ENCODE measurements around the gene HSPB3. TPM values are rescaled to one million over a fixed set of nuclear protein-coding genes. Genes with fewer than 3 reads are reported as not detected.
"Not testable (repeated sequence)": the region's sequence is repeated elsewhere in the genome, so short reads cannot be mapped to it uniquely, and the experiment has no call there.

Gene HSPB3, protein sequence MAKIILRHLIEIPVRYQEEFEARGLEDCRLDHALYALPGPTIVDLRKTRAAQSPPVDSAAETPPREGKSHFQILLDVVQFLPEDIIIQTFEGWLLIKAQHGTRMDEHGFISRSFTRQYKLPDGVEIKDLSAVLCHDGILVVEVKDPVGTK
- 0.51 and 0.86 TPM in 2 replicates for total RNA-seq (2014; rRNA removed; shearing (Covaris generic))

DNA sequence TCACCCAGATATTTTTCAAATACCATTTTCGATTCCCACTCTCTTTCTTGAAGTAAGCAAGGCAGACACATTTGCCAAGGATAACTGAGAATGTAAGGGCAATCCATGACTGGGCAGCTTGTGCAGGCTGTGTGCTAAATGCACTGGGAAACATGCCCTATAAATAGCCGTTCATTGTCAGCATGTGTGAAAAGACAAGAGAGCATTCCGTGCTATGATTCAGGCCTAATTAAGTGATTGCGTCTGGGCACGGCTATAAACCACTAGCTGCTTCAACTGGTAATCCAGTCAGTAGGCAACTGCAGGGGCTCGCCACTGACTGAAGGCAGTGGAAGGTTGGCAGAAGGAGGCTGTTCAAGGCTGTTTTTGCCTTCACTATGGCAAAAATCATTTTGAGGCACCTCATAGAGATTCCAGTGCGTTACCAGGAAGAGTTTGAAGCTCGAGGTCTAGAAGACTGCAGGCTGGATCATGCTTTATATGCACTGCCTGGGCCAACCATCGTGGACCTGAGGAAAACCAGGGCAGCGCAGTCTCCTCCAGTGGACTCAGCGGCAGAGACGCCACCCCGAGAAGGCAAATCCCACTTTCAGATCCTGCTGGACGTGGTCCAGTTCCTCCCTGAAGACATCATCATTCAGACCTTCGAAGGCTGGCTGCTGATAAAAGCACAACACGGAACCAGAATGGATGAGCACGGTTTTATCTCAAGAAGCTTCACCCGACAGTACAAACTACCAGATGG lies at the start of gene HSPB3:
HSPB3 (plus strand) TSS at position 287 of the 745 bp plus-strand sequence; CDS start at position 378, 91 bp downstream.
- no peaks in the 10 kb centered on the region for H3K9me3 ChIP-seq (replicated peaks)
- no peaks in the 10 kb centered on the region for H3K36me3 ChIP-seq
- H3K4me3 ChIP-seq, result no peak within 1 kb of the TSS
- peak; percentile 48 to 53 for DNase-seq
- peak within 1 kb of the TSS; percentile 11 for H3K27ac ChIP-seq
- H3K4me1 ChIP-seq, result peaks cover 37% of the 10 kb centered on the region
- H3K27me3 ChIP-seq, result no peaks in the 10 kb centered on the region

DNA sequence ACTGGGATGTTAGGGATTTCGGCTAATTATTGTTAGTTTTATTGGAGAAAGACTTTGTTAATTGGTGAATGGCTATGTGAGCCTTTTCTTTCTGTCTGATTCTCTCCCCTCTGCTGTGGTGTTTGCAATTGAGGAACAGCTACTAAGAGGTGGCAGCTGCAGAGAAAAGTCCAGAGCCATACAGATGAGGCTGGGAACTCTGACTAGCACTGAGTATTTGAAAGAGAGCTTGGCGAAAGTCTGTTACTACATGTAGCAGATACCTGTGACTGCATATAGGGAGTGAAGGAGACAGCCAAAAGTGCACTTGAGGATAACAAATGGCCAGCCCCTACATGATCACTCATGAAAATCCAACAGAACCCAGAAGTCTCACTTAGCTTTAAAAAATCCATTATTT lies 44.3 kb upstream of the HSPB3 start:
- Histone ChIP-seq H3K27ac (no peak overlapping the region), H3K36me3 (no peaks in the 10 kb centered on the region), H3K4me1 (no peaks in the 10 kb centered on the region), H3K4me3 (no peak overlapping the region), H3K9me3 (replicated peaks) (no peaks in the 10 kb centered on the region), H3K27me3 (no peaks in the 10 kb centered on the region)
- DNase-seq, result no peak

DNA sequence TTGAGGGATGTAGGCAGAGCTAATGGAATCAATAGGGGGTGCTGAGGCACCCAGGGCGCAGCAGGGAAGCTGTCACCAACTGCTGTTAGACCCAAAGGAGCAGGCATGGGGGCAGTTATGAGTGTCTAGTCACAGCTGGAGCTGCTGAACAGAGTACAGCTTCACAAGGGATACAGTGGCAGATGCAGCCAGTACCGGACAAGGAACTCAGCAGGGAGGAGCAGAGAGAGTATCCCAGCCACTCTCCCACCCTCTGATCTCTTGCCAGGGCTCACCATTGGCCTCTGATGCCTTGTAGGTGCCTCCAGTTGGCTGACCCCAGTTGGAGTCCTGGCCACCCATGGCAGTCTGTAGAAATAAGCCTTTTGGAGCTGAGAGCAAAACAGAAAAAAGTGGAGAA lies 42.6 kb upstream of the HSPB3 start:
- no peaks in the 10 kb centered on the region for H3K9me3 ChIP-seq (replicated peaks)
- no peak for DNase-seq
- no peak overlapping the region for H3K4me3 ChIP-seq
- H3K36me3 ChIP-seq, result no peaks in the 10 kb centered on the region
- H3K4me1 ChIP-seq, result no peaks in the 10 kb centered on the region
- H3K27ac ChIP-seq, result no peak overlapping the region
- H3K27me3 ChIP-seq, result no peaks in the 10 kb centered on the region

DNA sequence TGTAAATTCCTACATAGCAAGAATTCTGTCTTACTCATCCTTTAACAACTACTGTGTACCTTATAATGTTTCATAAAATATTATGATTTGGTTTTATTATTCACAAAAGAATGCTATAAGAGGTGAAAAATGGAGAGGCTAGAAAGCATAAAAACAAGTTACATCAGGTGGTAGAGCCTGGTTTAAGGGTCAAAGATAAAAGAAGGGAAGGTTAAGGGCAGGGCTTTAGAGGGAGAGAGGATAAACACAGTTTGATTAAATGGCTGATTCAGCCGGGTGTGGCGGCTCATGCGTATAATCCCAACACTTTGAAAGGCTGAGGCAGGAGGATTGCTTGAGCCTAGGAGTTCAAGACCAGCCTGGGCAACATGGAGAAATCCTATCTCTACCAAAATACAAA lies 40.4 kb upstream of the HSPB3 start:
- Histone ChIP-seq H3K9me3 (replicated peaks) (no peaks in the 10 kb centered on the region), H3K27me3 (no peaks in the 10 kb centered on the region), H3K36me3 (no peaks in the 10 kb centered on the region), H3K4me3 (no peak overlapping the region), H3K4me1 (no peaks in the 10 kb centered on the region), H3K27ac (no peak overlapping the region)
- no peak for DNase-seq

DNA sequence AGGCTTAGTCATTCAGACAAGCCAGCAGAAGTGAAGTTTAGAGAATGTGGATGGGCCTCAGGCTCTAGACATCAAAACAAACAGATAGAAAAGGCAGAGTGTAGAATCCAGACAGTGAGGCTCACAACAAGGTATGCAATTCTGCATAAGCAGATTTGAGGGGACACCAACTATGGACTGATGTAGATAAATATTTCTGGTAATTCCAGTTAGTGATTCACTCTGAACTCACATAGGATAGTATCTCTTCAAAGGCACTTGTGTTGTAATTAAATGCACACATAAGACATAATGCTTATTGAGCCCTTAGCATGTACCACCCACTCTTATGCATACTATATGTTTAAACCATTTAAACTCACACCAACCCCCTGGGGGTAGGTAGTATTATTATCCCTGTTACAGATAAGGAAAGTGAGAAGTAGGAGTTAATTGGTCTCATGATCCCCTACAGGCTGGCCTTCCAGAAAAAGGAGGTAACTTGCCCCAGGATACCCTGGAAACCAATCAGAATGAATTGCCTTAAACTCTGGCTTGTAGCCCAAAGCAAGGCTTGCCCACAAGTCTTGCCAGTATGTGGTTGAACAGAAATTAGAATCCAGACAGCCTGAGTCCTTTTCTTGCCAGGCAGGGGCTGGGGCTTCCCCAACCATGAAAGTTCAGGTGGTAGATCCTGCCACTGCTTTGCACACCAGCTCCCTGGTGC lies 39.5 kb upstream of the HSPB3 start:
- no peak for DNase-seq
- Histone ChIP-seq H3K27me3 (no peaks in the 10 kb centered on the region), H3K4me1 (no peaks in the 10 kb centered on the region), H3K9me3 (replicated peaks) (no peaks in the 10 kb centered on the region), H3K4me3 (no peak overlapping the region), H3K27ac (no peak overlapping the region), H3K36me3 (no peaks in the 10 kb centered on the region)

DNA sequence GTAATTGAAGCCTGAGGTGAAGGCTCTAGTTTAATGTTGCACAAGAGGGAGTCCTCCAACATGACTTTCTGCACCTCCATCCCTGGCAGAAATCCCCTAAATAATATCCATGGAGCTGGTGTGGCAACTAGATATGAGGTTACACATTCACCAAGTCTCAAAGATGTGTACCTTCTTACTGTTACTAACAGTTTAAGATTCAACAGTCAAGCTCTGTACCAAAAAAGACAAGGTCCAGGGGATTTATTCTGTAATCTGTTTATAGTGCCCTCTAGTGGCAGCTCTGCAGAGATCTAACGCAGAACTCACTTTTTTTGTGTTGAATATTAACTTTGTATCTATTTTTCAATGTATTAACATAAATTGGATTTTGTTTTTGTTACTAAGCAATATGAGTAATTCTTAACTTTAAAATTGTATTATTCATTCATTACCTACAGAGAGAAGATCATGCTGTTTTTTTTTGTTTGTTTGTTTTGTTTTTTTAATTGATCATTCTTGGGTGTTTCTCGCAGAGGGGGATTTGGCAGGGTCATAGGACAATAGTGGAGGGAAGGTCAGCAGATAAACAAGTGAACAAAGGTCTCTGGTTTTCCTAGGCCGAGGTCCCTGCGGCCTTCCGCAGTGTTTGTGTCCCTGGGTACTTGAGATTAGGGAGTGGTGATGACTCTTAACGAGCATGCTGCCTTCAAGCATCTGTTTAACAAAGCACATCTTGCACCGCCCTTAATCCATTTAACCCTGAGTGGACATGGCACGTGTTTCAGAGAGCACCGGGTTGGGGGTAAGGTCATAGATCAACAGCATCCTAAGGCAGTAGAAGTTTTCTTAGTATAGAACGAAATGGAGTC lies 35.7 kb upstream of the HSPB3 start:
- H3K27ac ChIP-seq, H3K36me3 ChIP-seq: not testable (repeated sequence)
- DNase-seq, result peak; percentile 29 to 73

DNA sequence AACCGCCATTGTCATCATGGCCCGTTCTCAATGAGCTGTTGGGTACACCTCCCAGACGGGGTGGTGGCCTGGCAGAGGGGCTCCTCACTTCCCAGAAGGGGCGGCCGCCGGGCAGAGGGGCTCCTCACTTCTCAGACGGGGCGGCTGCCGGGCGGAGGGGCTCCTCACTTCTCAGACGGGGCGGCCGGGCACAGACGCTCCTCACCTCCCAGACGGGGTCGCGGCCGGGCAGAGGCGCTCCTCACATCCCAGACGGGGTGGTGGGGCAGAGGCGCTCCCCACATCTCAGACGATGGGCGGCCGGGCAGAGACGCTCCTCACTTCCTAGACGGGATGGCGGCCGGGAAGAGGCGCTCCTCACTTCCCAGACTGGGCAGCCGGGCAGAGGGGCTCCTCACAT lies 35.0 kb upstream of the HSPB3 start:
- H3K9me3 ChIP-seq (replicated peaks); H3K4me1 ChIP-seq; H3K4me3 ChIP-seq; H3K27me3 ChIP-seq; H3K36me3 ChIP-seq; H3K27ac ChIP-seq; DNase-seq: not testable (repeated sequence)

More for the DNA sequence above, 35.7 kb upstream of the HSPB3 start:
- not testable (repeated sequence) for H3K9me3 ChIP-seq (replicated peaks); H3K27me3 ChIP-seq; H3K4me3 ChIP-seq; H3K4me1 ChIP-seq

DNA sequence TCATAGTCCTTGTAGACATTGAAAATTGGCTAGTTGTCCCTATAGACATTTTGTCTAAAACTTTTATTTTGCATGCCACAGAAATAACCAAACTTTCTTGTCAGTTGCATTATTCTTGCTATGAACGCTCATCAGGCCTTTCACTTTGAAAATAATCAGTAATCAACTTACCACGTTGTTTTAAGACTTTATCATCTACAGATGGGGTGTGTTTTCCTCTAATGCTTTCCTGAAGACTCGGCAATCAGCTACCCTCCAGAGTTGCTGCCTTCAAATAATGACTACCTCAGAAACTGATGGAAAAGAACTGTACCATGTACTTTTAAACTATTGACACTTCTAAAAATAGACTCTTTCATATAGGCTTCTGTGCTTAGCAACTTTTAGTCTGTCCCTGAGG lies 33.5 kb upstream of the HSPB3 start:
- Histone ChIP-seq H3K4me3 (no peak overlapping the region), H3K4me1 (no peaks in the 10 kb centered on the region), H3K36me3 (no peaks in the 10 kb centered on the region), H3K27ac (no peak overlapping the region), H3K9me3 (replicated peaks) (no peaks in the 10 kb centered on the region), H3K27me3 (no peaks in the 10 kb centered on the region)
- DNase-seq, result no peak

DNA sequence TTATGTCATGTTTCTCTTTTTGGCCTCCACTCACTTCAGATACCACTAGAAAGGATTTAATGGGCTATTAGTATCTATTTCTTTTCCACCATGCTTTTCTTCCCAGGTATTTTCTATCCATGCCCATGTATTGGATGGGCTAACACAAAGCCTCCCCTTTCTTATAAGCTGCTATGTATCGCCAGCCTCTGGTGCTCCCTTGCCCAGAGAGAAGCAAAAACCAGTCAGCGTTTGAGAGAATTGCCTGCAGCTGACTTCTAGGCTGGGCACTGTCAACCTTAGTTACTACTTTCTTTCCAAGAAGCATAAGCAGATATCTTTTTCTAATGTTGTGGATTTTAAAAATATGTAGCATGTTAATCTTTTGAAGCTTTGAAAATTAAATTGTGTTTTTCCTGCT lies 30.2 kb upstream of the HSPB3 start:
- Histone ChIP-seq H3K27me3 (no peaks in the 10 kb centered on the region), H3K27ac (no peak overlapping the region), H3K9me3 (replicated peaks) (no peaks in the 10 kb centered on the region), H3K4me3 (no peak overlapping the region), H3K4me1 (no peaks in the 10 kb centered on the region), H3K36me3 (no peaks in the 10 kb centered on the region)
- DNase-seq, result no peak

DNA sequence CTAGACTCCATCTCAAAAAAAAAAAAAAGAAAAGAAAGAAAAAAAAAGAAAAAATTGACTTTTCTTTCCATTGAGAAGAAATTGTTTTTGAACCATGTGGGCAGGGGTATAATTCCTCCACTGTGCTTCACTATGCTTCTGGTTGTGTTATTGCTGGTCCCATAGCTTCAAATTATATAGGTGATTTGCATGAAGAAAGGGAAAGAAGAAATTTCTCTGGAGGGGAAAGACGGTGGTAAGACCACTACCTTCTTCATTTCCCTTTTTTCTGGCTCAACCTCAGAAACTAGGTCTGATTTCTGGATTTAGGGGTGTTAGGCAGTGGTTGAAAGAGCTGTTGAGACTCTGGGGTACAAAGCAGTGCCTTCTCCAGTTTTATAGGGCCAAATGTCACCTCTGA lies 29.3 kb upstream of the HSPB3 start:
- no peak for DNase-seq
- Histone ChIP-seq H3K27me3 (no peaks in the 10 kb centered on the region), H3K27ac (no peak overlapping the region), H3K36me3 (no peaks in the 10 kb centered on the region), H3K4me1 (no peaks in the 10 kb centered on the region), H3K4me3 (no peak overlapping the region), H3K9me3 (replicated peaks) (no peaks in the 10 kb centered on the region)

DNA sequence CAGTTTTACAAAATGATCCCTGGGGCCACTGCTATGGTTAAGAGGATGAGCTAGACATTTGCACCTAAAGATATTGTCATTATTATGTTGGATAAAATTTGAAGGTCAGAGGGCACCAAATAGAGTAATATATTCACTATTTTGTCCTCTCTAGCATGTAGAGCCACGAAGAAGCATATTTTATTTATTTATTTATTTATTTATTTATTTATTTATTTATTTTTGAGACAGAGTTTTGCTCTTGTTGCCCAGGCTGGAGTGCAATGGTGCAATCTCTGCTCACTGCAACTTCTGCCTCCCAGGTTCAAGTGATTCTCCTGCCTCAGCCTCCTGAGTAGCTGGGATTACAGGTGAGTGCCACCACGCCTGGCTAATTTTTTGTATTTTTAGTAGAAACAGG lies 20.8 kb upstream of the HSPB3 start:
- H3K9me3 ChIP-seq (replicated peaks); DNase-seq; H3K27ac ChIP-seq; H3K4me1 ChIP-seq; H3K36me3 ChIP-seq; H3K27me3 ChIP-seq; H3K4me3 ChIP-seq: not testable (repeated sequence)

DNA sequence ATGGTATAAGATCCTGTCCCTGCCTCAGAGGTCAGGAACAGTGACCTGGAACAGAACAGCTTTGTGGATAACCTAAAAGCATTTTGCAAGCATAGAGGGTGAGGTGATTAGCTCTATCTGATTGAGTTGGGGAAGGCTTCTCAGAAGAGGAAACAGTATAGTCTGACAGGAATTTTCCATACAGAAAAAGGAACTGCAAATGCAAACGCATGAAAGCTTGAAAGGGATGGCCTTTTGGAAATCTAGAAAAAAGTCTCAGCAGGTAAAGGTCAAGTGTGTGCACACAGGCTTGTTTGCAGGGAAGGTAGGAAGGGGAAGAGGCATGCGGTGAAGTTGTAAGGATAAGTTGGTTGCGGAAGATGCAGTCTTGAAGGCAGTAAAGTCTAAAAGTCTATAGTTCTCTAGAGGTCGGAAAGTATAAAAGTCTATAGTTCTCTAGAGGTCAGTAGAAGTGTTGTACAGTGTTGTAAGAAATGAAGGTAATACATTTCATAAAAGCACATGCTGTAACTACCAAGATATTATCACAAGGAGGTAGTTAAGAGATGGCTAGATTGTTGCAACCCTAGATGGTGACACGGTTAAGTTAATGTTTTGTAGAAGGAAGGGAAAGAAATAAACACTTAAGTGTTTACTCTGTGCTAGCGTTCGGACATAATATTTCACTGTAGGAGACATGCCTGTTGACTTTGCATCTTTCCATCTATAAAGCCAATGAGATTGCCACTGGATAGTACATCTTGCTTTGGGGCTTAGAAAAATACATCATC lies 16.7 kb upstream of the HSPB3 start:
- no peak overlapping the region for H3K27ac ChIP-seq
- DNase-seq, result no peak
- no peak overlapping the region for H3K4me3 ChIP-seq
- no peaks in the 10 kb centered on the region for H3K9me3 ChIP-seq (replicated peaks)
- H3K36me3 ChIP-seq, result no peaks in the 10 kb centered on the region
- H3K4me1 ChIP-seq, result no peaks in the 10 kb centered on the region
- H3K27me3 ChIP-seq, result no peaks in the 10 kb centered on the region

DNA sequence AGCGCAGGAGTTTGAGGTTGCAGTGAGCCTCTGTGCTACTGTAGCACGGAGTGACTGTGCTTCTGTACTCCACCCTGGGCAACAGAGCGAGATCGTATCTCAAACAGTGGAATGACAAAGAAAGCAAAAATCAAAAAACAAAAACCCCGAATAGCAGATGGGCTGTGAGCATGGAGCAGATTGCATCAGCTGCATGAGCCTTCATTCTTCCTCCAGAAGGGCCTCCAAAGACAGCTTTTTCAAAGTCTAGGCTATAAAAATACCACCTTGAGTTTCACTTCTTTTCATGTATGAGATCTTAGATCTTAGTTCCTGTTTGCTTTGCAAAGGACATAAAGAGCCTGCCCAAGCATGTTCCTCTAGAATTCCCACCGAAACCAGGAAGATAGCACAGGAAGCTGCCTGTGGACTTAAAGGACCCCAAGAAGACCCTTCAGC lies 15.0 kb upstream of the HSPB3 start:
- no peaks in the 10 kb centered on the region for H3K27me3 ChIP-seq
- H3K36me3 ChIP-seq, result no peaks in the 10 kb centered on the region
- H3K4me3 ChIP-seq, result no peak overlapping the region
- no peaks in the 10 kb centered on the region for H3K4me1 ChIP-seq
- DNase-seq, result no peak
- no peak overlapping the region for H3K27ac ChIP-seq
- H3K9me3 ChIP-seq (replicated peaks), result no peaks in the 10 kb centered on the region

DNA sequence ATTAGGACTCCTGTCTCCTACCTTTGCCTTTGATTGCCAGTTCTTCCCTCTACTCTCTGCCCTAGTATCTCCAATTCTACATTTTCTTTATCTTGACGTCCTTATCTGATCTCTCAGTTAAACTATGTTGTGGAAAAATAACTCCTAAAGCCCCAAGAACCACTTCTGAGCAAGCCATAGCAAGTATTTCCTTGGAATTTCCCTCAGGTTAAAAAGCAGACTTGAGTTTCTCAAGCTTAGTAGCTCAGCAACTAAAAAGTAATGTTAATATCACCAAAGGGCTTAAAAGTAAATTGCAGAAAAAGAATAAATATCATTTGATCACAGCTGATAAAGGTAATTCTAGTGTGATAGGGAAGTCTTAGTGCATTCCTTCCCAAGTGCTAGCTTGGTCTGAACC lies 13.2 kb upstream of the HSPB3 start:
- Histone ChIP-seq H3K36me3 (no peaks in the 10 kb centered on the region), H3K27me3 (no peaks in the 10 kb centered on the region), H3K4me3 (no peak overlapping the region), H3K9me3 (replicated peaks) (no peaks in the 10 kb centered on the region), H3K4me1 (no peaks in the 10 kb centered on the region), H3K27ac (no peak overlapping the region)
- DNase-seq, result no peak

Measured in SJCRH30 (cell line).